ENCODE data around the gene RIN3.

RIN3 gene

DNA sequence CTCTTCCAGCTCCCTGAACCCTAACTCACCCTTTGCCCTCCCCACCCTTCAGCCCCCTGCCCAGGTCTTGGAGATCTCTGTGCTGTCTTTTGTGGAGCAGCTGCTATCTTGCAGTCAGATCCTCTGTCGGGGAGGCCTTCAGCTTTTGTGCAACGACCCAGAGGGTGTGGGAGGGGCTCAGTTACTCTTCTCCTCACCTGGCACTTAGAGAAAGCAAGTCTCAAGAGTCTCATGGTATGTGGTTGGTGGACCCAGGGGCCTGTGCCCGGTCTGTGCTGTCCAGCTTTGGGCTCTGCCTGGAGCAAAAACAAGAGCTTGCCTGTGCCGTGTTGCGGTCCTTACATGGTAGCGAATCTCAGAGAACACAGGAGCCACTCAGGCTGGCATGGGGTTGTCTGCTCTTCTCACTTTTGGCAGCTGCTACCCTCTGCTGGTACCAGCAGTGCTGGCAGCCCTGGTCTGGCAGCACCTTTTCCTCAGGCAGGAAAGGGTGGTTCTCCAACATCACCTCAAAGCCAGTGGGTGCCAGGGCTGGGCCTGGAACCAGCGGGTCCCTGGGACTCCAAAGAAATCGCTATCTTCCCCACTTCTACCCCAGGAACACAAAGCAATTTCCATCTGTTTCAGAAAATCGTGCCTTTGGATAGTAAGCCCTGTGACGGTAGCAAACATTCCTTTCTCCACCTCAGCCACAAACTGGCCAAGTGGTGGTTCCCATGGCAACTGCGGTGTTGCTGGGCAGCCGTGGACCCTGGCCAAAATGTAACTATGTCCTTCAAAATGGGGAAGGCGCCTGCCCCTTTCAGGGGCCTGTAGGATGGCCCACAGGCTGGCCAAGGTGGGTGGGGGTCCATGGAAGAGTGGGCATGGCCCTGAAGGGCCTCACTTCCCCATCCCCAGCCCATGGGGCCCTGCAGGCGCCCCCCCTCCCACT is 90.0 kb downstream of the RIN3 start:
- H3K4me3 ChIP-seq (ENCODE audit: control insufficient read depth, low read depth, low read length), result no peak overlapping the region
- DNase-seq (ENCODE audit: low read depth), result peak; percentile 71
- TF ChIP-seq, protein P1, sequence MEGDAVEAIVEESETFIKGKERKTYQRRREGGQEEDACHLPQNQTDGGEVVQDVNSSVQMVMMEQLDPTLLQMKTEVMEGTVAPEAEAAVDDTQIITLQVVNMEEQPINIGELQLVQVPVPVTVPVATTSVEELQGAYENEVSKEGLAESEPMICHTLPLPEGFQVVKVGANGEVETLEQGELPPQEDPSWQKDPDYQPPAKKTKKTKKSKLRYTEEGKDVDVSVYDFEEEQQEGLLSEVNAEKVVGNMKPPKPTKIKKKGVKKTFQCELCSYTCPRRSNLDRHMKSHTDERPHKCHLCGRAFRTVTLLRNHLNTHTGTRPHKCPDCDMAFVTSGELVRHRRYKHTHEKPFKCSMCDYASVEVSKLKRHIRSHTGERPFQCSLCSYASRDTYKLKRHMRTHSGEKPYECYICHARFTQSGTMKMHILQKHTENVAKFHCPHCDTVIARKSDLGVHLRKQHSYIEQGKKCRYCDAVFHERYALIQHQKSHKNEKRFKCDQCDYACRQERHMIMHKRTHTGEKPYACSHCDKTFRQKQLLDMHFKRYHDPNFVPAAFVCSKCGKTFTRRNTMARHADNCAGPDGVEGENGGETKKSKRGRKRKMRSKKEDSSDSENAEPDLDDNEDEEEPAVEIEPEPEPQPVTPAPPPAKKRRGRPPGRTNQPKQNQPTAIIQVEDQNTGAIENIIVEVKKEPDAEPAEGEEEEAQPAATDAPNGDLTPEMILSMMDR (conservative IDR thresholded peaks at IDR 0.05; ENCODE audit: control insufficient read depth, insufficient read depth, low read depth, low read length), result no peak

DNA sequence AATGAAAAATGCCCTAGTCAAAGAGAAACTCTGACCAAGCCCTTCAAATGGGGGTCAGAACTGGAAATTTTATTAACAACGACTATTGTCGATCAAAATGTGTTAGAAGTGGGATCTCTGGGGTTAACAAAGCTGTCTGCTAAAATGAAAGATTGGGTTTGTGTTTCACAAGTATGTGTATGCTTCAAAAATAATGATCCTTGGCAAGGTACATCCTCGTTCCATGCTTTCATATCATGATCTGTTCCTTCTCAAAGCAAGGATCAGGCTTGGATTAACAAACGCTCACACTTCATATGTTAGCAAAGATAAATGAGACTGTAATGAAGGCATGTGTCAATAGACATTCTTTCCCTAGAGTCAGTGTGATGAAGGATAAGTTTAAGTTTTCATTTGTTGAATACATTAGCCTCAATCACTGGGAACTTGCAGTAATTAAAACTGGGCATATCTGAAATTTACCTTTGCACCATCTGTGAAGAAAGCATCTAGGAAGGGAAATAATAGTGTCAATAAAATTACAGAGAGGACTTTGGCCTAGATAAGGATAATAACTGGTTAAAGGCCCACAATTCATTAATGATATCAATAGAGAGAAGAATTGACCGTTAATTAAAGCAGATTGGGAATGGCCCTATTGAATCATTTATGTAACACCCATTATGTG is 91.8 kb downstream of the RIN3 start:
- DNase-seq (ENCODE audit: low read depth), result no peak
- no peak overlapping the region for H3K4me3 ChIP-seq (ENCODE audit: control insufficient read depth, low read depth, low read length)
- TF ChIP-seq, protein P1 (conservative IDR thresholded peaks at IDR 0.05; ENCODE audit: control insufficient read depth, insufficient read depth, low read depth, low read length), result no peak

DNA sequence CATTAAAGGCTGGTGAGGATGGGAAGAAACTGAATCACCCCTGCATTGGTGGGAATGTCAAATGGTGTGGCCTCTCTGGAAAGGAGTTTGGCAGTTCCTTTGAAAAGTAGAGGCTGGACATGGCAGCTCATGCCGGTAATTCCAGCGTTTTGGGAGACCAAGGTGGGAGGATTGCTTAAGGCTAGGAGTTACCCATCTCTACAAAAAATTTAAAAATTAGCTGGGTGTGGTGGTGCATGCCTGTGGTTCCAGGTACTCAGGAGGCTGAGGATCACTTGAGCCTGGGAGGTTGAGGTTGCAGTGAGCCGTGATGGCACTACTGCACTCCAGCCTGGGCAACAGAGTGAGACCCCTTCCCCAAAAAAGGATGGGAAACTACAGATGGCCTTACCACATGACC is 93.7 kb downstream of the RIN3 start:
- DNase-seq (ENCODE audit: low read depth), result no peak
- TF ChIP-seq, protein P1 (conservative IDR thresholded peaks at IDR 0.05; ENCODE audit: control insufficient read depth, insufficient read depth, low read depth, low read length), result no peak
- no peak overlapping the region for H3K4me3 ChIP-seq (ENCODE audit: control insufficient read depth, low read depth, low read length)

DNA sequence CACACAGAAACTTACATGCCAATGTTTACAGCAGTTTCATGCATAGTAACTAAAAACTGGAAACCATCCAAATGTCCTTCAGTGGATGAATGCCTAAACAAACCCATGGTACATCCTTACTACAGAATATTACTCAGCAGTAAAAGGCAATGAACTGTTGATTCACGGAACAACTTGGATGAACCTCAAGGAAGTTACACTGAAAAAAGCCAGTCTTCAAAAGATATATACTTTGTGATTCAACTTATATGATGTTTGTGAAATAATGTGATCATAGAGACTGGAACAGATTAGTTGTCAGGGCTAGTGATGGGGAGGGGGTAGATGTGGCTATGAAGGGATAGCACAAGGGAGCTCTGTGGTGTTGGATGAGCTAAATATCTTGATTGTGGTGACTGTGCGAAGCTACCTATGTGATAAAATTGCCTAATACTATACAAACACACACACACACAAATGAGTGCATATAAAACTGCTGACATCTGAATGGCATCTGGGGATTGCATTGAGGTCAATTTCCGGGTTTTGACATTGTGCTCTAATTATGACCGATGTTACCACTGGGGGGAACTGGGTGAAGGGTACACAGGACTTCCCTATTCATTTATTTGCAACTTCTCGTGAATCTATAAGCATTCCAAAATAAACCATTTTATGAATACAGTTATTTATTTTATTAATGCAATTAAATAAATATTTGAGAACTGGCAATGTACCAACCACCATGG is 94.3 kb downstream of the RIN3 start:
- TF ChIP-seq, protein P1 (conservative IDR thresholded peaks at IDR 0.05; ENCODE audit: control insufficient read depth, insufficient read depth, low read depth, low read length), result no peak
- H3K4me3 ChIP-seq (ENCODE audit: control insufficient read depth, low read depth, low read length), result no peak overlapping the region
- peak; percentile 98 for DNase-seq (ENCODE audit: low read depth)

DNA sequence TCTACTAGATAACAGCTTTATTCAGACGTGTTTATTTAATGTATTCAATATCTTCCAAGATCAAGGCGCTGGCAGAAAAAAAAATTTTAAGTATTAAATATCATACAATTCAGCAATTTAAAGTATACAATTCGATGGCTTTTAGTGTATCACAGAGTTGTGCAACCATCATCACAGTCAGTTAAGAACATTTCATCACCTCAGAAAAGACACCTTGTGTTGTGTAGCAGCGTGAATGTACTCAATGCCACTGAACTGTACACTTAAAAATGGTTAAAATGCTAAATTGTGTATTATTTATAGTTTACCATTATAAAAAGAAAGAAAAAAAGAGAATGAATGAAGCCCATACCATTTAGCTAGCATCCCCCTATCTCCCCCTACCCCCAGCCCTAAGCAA is 96.4 kb downstream of the RIN3 start:
- TF ChIP-seq, protein P1 (conservative IDR thresholded peaks at IDR 0.05; ENCODE audit: control insufficient read depth, insufficient read depth, low read depth, low read length), result no peak
- no peak for DNase-seq (ENCODE audit: low read depth)
- H3K4me3 ChIP-seq (ENCODE audit: control insufficient read depth, low read depth, low read length), result no peak overlapping the region

DNA sequence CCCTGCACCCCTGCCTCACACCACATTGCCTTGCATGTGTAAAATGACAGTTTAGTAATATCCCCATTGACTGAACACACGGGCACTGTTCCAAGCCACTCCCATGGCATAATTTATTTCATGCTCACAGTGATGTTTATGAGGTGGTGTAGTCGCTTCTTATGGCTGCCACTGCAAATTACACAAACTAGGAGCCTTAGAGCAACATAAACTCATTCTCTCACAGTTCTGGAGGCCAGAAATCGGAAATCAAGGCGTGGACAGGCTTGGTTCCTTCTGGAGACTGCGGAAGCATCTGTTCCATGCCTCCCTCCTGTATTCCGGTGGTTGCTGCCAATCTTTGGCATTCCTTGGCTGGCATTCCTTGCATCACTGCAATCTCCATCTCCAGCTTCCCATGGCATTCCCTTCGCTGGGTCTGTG is 97.3 kb downstream of the RIN3 start:
- DNase-seq (ENCODE audit: low read depth), result no peak
- no peak overlapping the region for H3K4me3 ChIP-seq (ENCODE audit: control insufficient read depth, low read depth, low read length)
- TF ChIP-seq, protein P1 (conservative IDR thresholded peaks at IDR 0.05; ENCODE audit: control insufficient read depth, insufficient read depth, low read depth, low read length), result no peak

Data from fibroblast of mammary gland (primary cell).